NCI-H1694 treated with DMSO at 0.1 percent for 48 hours (cell line): ENCODE data around the gene ATIC.
"Not testable (repeated sequence)": the region's sequence is repeated elsewhere in the genome, so short reads cannot be mapped to it uniquely, and the experiment has no call there.

Experiments used
- DNase-seq: peaks from one replicate; lab custom pipeline; 2025; lab: John Stamatoyannopoulos, UW

ATIC gene

DNA sequence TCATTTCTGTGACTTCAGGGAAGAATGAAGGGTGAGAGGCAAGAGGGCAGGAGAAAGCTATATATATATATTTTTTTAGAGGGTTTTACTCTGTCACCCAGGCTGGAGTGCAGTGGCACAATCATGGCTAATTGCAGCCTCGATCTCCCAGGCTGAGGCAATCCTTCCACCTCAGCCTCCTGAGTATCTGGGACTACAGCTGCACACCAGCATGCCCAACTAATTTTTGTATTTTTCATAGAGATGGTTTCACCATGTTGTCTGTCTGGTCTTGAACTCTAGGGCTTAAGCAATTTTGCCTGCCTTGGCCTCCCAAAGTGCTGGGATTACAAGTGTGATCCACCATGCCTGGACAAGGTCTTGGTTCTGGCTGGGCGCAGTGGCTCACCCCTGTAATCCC is 3.4 kb downstream of the ATIC start:
- no peak for DNase-seq

DNA sequence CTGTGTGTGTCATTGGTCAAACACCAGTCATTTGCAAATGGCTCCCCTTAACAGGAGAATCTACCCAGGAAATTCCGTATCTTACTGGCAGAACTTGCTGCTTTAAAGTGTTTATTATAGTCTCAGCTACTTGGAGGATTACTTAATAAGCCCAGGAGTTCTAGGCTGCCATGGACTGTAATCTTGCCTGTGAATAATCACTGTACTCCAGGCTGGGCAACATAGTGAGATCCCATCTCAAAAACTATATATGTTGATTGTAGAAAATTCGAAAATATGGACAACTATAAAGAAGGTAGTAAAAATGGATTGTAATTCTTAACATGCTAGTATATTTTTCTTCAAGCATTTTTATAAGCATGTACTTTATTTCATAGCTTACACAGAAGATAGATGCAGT is 4.5 kb downstream of the ATIC start:
- no peak for DNase-seq

- no peak for DNase-seq
These were observed 7.6 kb downstream of the ATIC start for GRCh38 chr2:215319500-215319899.

DNA sequence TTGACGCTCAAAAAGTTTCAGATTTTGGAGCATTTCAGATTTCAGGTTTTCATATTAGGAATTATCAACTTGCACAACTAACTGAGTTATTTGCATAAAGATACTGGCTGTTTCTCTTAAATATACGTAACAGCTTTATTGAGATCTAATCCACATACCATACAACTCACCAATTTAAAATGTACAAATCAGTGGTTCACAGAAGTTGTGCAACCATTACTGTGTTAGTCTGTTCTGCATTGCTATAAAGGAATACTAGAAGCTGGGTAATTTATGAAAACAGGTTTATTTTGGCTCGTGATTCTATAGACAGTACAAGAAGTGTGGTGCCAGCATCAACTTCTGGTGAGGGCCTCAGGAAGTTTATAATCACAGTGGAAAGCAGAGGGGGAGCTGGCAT is 8.2 kb downstream of the ATIC start:
- DNase-seq, result no peak

- DNase-seq, result no peak
These were observed 8.8 kb downstream of the ATIC start for GRCh38 chr2:215320679-215321078.

DNA sequence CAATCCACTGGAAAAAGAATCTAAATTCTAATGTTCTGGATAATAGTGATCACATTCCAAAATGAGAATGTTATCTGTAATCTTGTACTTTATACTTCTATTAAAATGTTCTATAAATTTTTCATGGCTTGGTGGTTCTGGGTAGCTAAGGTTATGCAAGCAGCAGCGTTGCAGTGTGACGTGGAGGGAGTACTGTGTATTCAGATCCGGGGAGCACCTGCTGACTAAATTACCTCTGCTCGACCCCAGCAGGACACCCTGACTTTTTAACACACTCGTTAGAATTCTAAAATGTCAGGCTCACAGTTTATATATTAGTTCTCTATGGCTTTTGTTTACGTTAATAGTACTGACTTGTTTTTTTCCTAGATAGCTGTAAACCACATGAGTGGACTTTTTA is 13.0 kb downstream of the ATIC start:
- no peak for DNase-seq

GRCh38 chr2:215328066-215328465 is 16.2 kb downstream of the ATIC start:
- no peak for DNase-seq

DNA sequence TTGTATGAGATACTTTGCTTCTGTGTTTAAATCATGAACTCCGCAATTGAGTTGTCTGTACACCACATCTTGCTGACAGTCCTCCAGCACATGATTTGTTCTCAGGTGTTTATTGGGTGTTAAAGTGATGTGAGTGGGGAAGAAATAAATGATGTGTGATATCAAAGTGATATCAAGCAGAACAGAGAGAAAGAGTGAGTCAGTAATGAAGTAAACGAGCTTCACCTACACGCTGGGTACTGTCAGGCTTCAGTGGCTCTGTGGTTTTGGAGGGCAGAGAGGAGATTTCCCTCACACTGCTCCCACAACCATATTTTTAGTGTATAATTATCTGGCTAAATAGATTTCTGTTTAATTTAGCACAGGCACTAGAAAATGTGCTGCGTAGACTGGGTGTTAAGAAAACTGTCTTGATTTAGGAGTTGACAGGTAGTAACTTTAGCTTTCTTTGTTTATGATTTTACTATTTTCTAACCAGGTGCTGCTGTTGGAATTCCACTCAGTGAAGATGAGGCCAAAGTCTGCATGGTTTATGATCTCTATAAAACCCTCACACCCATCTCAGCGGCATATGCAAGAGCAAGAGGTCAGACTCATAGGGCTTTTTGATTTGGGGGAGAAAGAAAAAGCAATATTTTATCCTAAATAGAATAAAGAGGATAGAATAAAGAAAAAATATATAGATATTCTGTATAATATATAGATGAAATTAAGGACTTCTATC is 21.2 kb downstream of the ATIC start:
- no peak for DNase-seq

- no peak for DNase-seq
These were observed 27.2 kb downstream of the ATIC start for GRCh38 chr2:215338883-215339679.

DNA sequence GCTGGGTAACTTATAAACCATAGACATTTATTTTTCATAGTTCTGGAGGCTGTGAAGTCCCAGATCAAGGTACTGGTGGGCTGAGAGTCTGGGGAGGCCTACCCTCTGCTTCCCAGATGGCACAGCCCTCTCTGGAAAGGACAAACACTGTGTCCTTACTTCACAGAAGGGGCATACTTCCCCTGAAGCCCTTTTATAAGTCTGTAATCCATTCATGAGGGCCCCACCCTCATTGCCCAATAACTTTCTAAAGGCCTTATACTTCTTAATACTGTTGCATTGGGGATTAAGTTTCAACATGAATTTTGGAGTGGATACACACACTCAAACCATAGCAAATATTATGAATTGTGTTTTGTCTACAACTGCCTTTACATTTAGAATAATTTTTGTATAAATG is 36.0 kb downstream of the ATIC start:
- no peak for DNase-seq

- no peak for DNase-seq
These were observed 40.7 kb downstream of the ATIC start for GRCh38 chr2:215352602-215353001.

DNA sequence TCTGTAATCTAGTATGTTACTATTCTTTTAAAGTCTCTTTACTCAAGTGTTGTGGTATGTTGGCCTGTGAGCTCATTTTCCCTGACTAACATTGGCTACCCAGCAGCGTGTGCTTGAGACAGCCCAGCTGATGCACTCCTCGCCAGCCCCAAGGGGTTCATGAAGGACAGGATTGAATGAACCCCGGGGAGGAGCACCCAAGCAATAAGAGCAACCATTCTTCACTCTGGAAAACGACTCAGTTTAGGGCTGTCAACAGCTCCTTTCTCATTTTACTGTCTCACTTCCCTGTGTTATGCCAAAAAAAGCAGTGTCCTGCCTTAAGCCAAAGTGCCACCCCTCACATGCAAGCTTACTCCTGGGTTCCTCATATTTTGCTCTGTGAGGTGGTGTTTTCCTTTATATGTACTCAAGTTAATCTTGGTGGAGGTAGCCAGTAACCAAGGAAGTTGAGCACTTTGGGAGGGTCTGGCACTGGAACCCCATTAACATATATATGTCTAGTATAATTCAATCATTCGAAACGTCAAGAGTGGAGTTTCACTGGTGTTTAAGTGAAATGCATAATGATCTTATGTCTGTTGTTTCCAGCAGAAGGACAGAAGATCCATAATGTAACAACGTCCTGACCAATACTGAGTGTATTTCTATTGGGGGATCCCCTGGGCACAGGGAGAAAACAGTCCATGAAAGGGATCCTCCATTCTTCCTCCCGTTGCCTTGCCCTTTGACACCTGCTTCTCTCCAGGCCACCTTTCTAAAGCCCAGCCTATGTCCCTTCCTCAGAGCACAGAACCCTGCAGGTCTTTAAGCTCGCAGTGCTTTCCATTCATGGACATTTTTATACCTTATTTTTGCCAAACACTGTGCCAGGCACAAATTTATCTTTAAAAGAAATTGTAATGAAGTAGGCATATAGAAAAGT is 43.2 kb downstream of the ATIC start:
- DNase-seq, result no peak

GRCh38 chr2:215355801-215356200 is 43.9 kb downstream of the ATIC start:
- no peak for DNase-seq

GRCh38 chr2:215356334-215356947 is 44.6 kb downstream of the ATIC start:
- no peak for DNase-seq

DNA sequence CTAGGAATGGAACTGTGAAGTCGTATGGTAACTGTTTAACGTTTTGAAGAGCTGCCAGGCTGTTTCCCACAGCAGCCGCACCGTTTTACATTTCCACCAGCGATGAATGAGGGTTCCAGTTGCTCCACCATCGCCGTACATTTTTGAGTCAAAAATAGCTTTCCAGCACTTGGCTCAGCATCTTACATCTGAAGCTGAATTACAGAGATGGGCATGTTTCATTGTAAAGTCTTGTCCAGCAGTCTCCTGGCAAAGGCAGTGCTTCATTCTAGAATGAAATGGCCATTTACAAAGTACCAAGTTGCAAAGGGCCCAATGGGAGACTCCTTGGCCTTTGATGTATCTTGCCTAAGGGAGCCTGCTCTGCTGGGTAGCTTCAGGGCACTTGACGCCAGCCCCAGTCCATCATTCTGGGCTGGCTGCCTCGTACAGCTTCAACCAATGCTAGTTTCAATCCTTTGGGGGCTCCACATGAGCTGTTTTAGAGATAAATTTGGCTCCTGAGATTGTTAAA is 45.1 kb downstream of the ATIC start:
- DNase-seq, result no peak

- DNase-seq, result no peak
These were observed 45.8 kb downstream of the ATIC start for GRCh38 chr2:215357660-215358059.

- no peak for DNase-seq
These were observed 46.5 kb downstream of the ATIC start for GRCh38 chr2:215358312-215358845.

GRCh38 chr2:215358891-215359575 is 47.2 kb downstream of the ATIC start:
- DNase-seq, result no peak

GRCh38 chr2:215359576-215359922 is 47.7 kb downstream of the ATIC start:
- DNase-seq, result no peak

GRCh38 chr2:215360059-215360458 is 48.2 kb downstream of the ATIC start:
- DNase-seq, result not testable (repeated sequence)

DNA sequence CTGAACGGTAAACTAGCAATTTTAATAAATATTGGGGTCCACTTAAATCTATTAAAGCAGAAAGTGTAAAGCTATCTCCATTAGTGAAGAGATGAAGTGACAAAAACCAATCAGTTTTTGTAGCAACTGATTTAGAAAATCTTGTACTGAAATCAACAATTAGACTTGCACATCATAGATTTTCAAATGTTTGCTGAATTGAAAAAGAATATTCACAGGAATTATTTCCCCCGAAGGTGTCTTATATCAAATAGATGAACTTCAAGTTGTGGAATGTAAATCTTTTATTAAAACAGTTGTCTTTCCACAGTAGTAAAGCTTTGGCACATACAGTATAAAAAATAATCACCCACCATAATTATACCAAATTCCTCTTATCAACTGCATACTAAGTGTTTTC is 48.7 kb downstream of the ATIC start:
- no peak for DNase-seq
